ENCODE data around the gene CTSZ. TPM values are rescaled to one million over a fixed set of nuclear protein-coding genes. Genes with fewer than 3 reads are reported as not detected.

The CTSZ gene
- polyA plus RNA-seq, 3 donors = 62.6 to 755 (median 86.4) TPM

DNA sequence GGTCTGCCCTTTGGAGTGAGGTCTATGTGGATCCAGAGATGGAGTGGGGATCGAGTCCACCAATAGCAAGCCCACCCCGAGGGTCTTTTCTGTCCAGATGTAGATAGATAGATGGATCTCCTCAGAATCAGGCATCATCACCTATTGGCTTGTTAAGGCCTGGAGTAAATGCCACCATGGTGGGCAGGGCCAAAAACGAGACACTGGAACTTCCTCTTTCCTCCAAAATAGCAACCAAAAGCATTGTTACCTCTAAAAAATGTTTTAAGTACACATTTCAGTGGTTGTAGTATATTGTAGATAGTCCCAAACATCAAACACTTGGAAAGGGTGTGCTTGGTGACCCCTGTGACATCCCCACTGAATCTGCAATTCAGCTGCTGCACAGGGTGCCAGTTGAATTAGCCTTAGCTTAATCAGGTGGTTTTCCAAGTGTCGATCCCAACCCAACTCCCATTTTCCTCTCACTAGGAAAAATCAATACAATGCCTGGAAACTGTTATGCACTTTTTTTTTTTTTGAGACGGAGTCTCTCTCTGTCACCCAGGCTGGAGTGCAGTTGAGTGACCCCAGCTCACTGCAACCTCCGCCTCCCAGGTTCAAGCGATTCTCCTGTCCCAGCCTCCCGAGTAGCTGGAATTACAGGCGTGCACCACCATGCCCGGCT is 61.0 kb downstream of the CTSZ start:
- Histone ChIP-seq H3K9me3 (replicated peaks in 1 of 2; ENCODE audit: control insufficient read depth in 1 of 2, insufficient read depth in 1 of 2, low read length in 2 of 2) (no peaks in the 10 kb centered on the region), H2AFZ (ENCODE audit: insufficient read depth, low read depth, low read length, poor library complexity, severe bottlenecking) (no peak overlapping the region), H3K4me2 (replicated peaks; ENCODE audit: extremely low read depth, low read length, poor library complexity, severe bottlenecking) (no peak overlapping the region), H3K79me2 (ENCODE audit: insufficient read depth, low read length) (no peaks in the 10 kb centered on the region), H3K9ac (ENCODE audit: insufficient read depth, low read length, poor library complexity, severe bottlenecking) (no peak overlapping the region), H3K4me1 (ENCODE audit: control insufficient read depth in 1 of 2, insufficient read depth in 2 of 2, low read length in 2 of 2) (peaks cover 9 to 13% of the 10 kb centered on the region in 2 donors), H4K20me1 (ENCODE audit: insufficient read depth, low read length) (no peaks in the 10 kb centered on the region), H3K27me3 (ENCODE audit: control insufficient read depth in 2 of 2, insufficient read depth in 2 of 2, low read length in 2 of 2) (no peaks in the 10 kb centered on the region), H3K27ac (ENCODE audit: low read depth in 1 of 2, low read length in 2 of 2) (no peak overlapping the region), H3K36me3 (replicated peaks in 1 of 2; ENCODE audit: control insufficient read depth in 1 of 2, insufficient read depth in 2 of 2, low read length in 2 of 2) (no peaks in the 10 kb centered on the region), H3K4me3 (replicated peaks in 1 of 3; ENCODE audit: low read depth in 2 of 3, low read length in 3 of 3) (no peak overlapping the region)
- TF ChIP-seq, protein P1, sequence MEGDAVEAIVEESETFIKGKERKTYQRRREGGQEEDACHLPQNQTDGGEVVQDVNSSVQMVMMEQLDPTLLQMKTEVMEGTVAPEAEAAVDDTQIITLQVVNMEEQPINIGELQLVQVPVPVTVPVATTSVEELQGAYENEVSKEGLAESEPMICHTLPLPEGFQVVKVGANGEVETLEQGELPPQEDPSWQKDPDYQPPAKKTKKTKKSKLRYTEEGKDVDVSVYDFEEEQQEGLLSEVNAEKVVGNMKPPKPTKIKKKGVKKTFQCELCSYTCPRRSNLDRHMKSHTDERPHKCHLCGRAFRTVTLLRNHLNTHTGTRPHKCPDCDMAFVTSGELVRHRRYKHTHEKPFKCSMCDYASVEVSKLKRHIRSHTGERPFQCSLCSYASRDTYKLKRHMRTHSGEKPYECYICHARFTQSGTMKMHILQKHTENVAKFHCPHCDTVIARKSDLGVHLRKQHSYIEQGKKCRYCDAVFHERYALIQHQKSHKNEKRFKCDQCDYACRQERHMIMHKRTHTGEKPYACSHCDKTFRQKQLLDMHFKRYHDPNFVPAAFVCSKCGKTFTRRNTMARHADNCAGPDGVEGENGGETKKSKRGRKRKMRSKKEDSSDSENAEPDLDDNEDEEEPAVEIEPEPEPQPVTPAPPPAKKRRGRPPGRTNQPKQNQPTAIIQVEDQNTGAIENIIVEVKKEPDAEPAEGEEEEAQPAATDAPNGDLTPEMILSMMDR (IDR thresholded peaks at IDR 0.05) = no peak
- Mint-ChIP-seq H3K4me3 (no peak overlapping the region), H3K36me3 (no peaks in the 10 kb centered on the region), H3K9me3 (no peaks in the 10 kb centered on the region), H3K27ac (no peak overlapping the region), H3K4me1 (peaks cover 14% of the 10 kb centered on the region), H3K27me3 (ENCODE audit: low read depth in 3 of 3) (no peaks in the 10 kb centered on the region)
- WGBS (ENCODE audit: insufficient coverage) = 98% methylated on average over 7 of the region's 10 CpGs
- intact Hi-C loops (cut with micrococcal nuclease) = no loop called here
- peak in 1 of 3 donors; percentile 12 for DNase-seq

Other genes starting within 250 kb of the CTSZ start
- not detected for gene GNAS-AS1, start 156.4 kb downstream of the CTSZ start, polyA plus RNA-seq
- gene GNAS, start 154.5 kb downstream of the CTSZ start, polyA plus RNA-seq = 1,000 to 10,000 TPM in 1 of 3 donors, 100 to 1,000 TPM in 2; 109 to 1,105 (median 124) TPM
- gene NELFCD, start 26.0 kb downstream of the CTSZ start, polyA plus RNA-seq = 10 to 100 TPM; 49.0 to 74.8 (median 50.1) TPM
- 1 to 10 TPM in 2 of 3 donors, under 1 TPM in 1; 0.09 to 3.1 (median 2.4) TPM for gene TUBB1, start 12.2 kb upstream of the CTSZ start, polyA plus RNA-seq
- 100 to 1,000 TPM in 2 of 3 donors, 10 to 100 TPM in 1; 39.0 to 105 (median 102) TPM for gene ATP5F1E, start 25.1 kb upstream of the CTSZ start, polyA plus RNA-seq
- gene PRELID3B, start 35.5 kb upstream of the CTSZ start, polyA plus RNA-seq = 10 to 100 TPM; 16.9 to 21.0 (median 20.1) TPM
- under 1 TPM in 2 of 3 donors, not detected in 1; 0.03 to 0.09 TPM for gene ZNF831, start 156.6 kb upstream of the CTSZ start, polyA plus RNA-seq

Data from CD14-positive monocyte (primary cell).